MCF 10A (cell line): ENCODE data around the gene MFSD11. TPM values are rescaled to one million over a fixed set of nuclear protein-coding genes. Genes with fewer than 3 reads are reported as not detected.
"Not testable (repeated sequence)": the region's sequence is repeated elsewhere in the genome, so short reads cannot be mapped to it uniquely, and the experiment has no call there.

Experiments used
- BruUV-seq: library from RNA; stranded (reverse); fragments of 400-500 nt; replicated peaks from 2 replicates; lab custom pipeline; 2021; lab: Mats Ljungman, UMichigan
- CTCF ChIA-PET: fragments of 300-600 bp; sonication (Branson Sonifier 250); formaldehyde crosslinking; extraction: SDS; loops from one replicate; lab custom pipeline; 2021; ENCODE audit warnings: antibody characterized with exemption, inconsistent platforms; lab: Yijun Ruan, JAX
- POLR2A ChIA-PET: fragments of 300-600, 350-650 bp; sonication (Branson Sonifier 250); formaldehyde crosslinking; extraction: SDS; loops from one replicate; lab custom pipeline; 2020; ENCODE audit warnings: antibody characterized with exemption, inconsistent platforms; lab: Yijun Ruan, JAX
- DNase-seq: peaks from one replicate; pipeline ENCODE4 v3.0.0-alpha.2; 2018; ENCODE audit not compliant: unreplicated experiment
- H3K27ac Mint-ChIP-seq: one replicate; pipeline ENCODE4 v1.8.0; 2022; ENCODE audit warnings: mild to moderate bottlenecking, low read depth, mixed read lengths; ENCODE audit not compliant: unreplicated experiment
- H3K27me3 Mint-ChIP-seq: one replicate; pipeline ENCODE4 v1.8.0; 2022; ENCODE audit warnings: mixed read lengths; ENCODE audit not compliant: insufficient read depth, unreplicated experiment
- H3K36me3 Mint-ChIP-seq: one replicate; pipeline ENCODE4 v1.8.0; 2022; ENCODE audit warnings: mild to moderate bottlenecking, moderate library complexity, mixed read lengths; ENCODE audit not compliant: insufficient read depth, unreplicated experiment
- H3K4me1 Mint-ChIP-seq: one replicate; pipeline ENCODE4 v1.8.0; 2022; ENCODE audit warnings: mixed read lengths; ENCODE audit not compliant: insufficient read depth, unreplicated experiment
- H3K4me3 Mint-ChIP-seq: one replicate; pipeline ENCODE4 v1.8.0; 2022; ENCODE audit warnings: mild to moderate bottlenecking, moderate library complexity, mixed read lengths; ENCODE audit not compliant: unreplicated experiment
- H3K9me3 Mint-ChIP-seq: one replicate; pipeline ENCODE4 v1.8.0; 2022; ENCODE audit warnings: mixed read lengths; ENCODE audit not compliant: unreplicated experiment
- CTCF ChIP-seq: fragments of 200-600 bp; IDR thresholded peaks from one replicate; pipeline ENCODE4 v1.8.0; 2022; ENCODE audit warnings: antibody characterized with exemption, mild to moderate bottlenecking; ENCODE audit not compliant: unreplicated experiment
- intact Hi-C: fragments of 100-400 bp; cut with micrococcal nuclease; formaldehyde crosslinking; loops from 2 replicates; pipeline ENCODE4 v1.14.1; 2022
- total RNA-seq: library from RNA; stranded (reverse); gene quantifications from 2 replicates; pipeline ENCODE4 v1.2.3, GENCODE V29; 2022

Gene MFSD11
- total RNA-seq, 1 experiment from 2014 or later = 11.6 TPM

- Mint-ChIP-seq H3K4me3 (no peak overlapping the region), H3K36me3 (no peaks in the 10 kb centered on the region)
These were observed 75.0 kb downstream of the MFSD11 start for GRCh38 chr17:76812968-76813367.

GRCh38 chr17:76815907-76816589 lies 78.1 kb downstream of the MFSD11 start:
- intact Hi-C loops = loop anchor here (2.0 kb wide), 1 partner anchor 251 kb away; no protein-coding TSS in a partner anchor
- not testable (repeated sequence) for H3K9me3 Mint-ChIP-seq, H3K27ac Mint-ChIP-seq, BruUV-seq, H3K4me3 Mint-ChIP-seq, H3K4me1 Mint-ChIP-seq, H3K36me3 Mint-ChIP-seq, DNase-seq
- H3K27me3 Mint-ChIP-seq = peaks cover 26% of the 10 kb centered on the region
- ChIA-PET POLR2A (interaction anchor here (0.8 kb wide), 1 partner anchor 10 kb away, joined by 4 read pairs; no protein-coding TSS in a partner anchor), CTCF (interaction anchor here (0.6 to 0.8 kb wide), 4 partner anchors 9 to 363 kb away, joined by 3 to 4 read pairs (median 3); no protein-coding TSS in a partner anchor)

More at GRCh38 chr17:76812968-76813367, 75.0 kb downstream of the MFSD11 start:
- BruUV-seq = no TSS peak
- intact Hi-C loops = no loop called here
- DNase-seq = no peak
- no peaks in the 10 kb centered on the region for H3K9me3 Mint-ChIP-seq
- ChIA-PET POLR2A (interaction anchor here (0.9 kb wide), 1 partner anchor 24 kb away, joined by 3 read pairs; no protein-coding TSS in a partner anchor), CTCF (interaction anchor here (1.3 kb wide), 1 partner anchor 253 kb away, joined by 5 read pairs; no protein-coding TSS in a partner anchor)
- H3K27ac Mint-ChIP-seq = no peak overlapping the region
- H3K4me1 Mint-ChIP-seq = peaks cover 5% of the 10 kb centered on the region
- no peaks in the 10 kb centered on the region for H3K27me3 Mint-ChIP-seq
- TF ChIP-seq CTCF = no peak

DNA sequence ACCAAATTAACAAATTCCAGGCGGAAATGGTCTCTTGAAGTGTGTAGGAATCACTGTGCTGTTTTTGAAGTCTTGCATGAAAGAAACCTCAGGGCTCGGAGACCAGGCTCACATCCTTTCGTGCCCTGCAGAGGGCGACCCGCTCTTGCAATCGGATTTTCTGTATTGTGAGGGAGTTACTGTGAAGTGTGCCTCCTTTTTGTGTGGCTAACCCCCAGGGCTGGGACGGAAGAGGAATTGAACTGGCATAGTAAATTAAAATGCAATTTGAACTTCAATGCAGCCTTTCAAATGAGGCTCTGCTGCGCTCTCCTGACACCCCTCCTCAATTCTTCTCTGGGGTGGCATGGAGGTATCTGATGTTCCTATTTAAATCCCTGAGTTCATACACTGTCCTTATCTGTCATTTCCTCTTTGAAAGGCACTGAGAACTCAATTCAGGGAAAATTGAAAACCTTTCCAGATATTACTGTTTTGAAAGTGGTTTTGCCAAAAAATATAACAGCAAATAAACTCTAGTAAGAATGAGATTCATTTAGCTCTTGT lies 78.7 kb downstream of the MFSD11 start:
- Mint-ChIP-seq H3K27me3 (peaks cover 26% of the 10 kb centered on the region), H3K27ac (no peak overlapping the region), H3K4me1 (peaks cover 5% of the 10 kb centered on the region), H3K36me3 (no peaks in the 10 kb centered on the region), H3K9me3 (no peaks in the 10 kb centered on the region), H3K4me3 (no peak overlapping the region)
- ChIA-PET CTCF (interaction anchor here (0.6 to 0.8 kb wide), 8 partner anchors 8 to 362 kb away, joined by 3 to 5 read pairs (median 3); no protein-coding TSS in a partner anchor), POLR2A (interaction anchor here (0.8 to 1.1 kb wide), 2 partner anchors 9 to 14 kb away, joined by 3 to 4 read pairs; no protein-coding TSS in a partner anchor)
- peak; percentile 58 for DNase-seq
- BruUV-seq = no TSS peak
- intact Hi-C loops = loop anchor here (2.0 kb wide), 1 partner anchor 250 kb away; no protein-coding TSS in a partner anchor
- TF ChIP-seq CTCF = peak; percentile 59

GRCh38 chr17:76820039-76820438 lies 82.1 kb downstream of the MFSD11 start:
- intact Hi-C loops = no loop called here
- H3K4me1 Mint-ChIP-seq = no peaks in the 10 kb centered on the region
- ChIA-PET POLR2A (interaction anchor here (0.6 kb wide), 1 partner anchor 667 kb away, joined by 3 read pairs; no protein-coding TSS in a partner anchor), CTCF (interaction anchor here (0.6 to 0.7 kb wide), 2 partner anchors 41 to 235 kb away, joined by 3 read pairs; no protein-coding TSS in a partner anchor)
- no peak for DNase-seq
- TF ChIP-seq CTCF = no peak
- no peaks in the 10 kb centered on the region for H3K36me3 Mint-ChIP-seq
- BruUV-seq = no TSS peak
- peaks cover 41% of the 10 kb centered on the region for H3K27me3 Mint-ChIP-seq
- no peak overlapping the region for H3K27ac Mint-ChIP-seq
- H3K4me3 Mint-ChIP-seq = no peak overlapping the region
- H3K9me3 Mint-ChIP-seq = no peaks in the 10 kb centered on the region
